Epithelial cell of esophagus (primary cell): ENCODE results near the gene IGFBP2.

Source experiments
- DNase-seq: peaks from one replicate; pipeline ENCODE4 v3.0.0; 2010; ENCODE audit warnings: low read depth
- H3K4me3 ChIP-seq: 2 replicates; pipeline ENCODE4 v1.5.1; 2011; ENCODE audit warnings: mild to moderate bottlenecking, low read length, control low read depth
- TF ChIP-seq, protein P1 (sequence below): IDR thresholded peaks from 2 replicates; pipeline ENCODE4 v1.5.1; 2011; ENCODE audit warnings: low read depth, mild to moderate bottlenecking, low read length, control low read depth, inconsistent platforms; ENCODE audit not compliant: insufficient read depth; ENCODE audit errors: missing control alignments

Gene IGFBP2

DNA sequence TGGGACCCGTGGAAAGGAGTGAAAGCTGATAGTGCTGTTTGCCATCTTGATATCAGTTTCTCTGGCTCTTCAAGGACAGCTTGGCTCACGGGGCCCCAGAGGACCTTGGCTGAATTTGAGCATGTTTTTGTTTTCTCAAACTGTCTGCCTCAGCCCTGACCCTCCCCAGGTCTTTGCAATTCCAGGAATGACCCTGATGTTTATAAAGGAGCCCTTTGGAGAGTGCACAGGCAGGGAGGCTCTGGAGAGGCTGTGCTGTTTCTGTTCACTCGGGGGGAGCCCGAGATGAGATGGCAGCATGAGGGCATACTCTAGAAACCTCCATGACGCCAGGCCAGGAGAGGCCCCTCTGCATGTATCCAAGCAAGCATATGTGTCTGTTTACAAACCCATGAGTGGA, 16.4 kb downstream of the IGFBP2 start:
- no peak for DNase-seq
- TF ChIP-seq, protein P1, sequence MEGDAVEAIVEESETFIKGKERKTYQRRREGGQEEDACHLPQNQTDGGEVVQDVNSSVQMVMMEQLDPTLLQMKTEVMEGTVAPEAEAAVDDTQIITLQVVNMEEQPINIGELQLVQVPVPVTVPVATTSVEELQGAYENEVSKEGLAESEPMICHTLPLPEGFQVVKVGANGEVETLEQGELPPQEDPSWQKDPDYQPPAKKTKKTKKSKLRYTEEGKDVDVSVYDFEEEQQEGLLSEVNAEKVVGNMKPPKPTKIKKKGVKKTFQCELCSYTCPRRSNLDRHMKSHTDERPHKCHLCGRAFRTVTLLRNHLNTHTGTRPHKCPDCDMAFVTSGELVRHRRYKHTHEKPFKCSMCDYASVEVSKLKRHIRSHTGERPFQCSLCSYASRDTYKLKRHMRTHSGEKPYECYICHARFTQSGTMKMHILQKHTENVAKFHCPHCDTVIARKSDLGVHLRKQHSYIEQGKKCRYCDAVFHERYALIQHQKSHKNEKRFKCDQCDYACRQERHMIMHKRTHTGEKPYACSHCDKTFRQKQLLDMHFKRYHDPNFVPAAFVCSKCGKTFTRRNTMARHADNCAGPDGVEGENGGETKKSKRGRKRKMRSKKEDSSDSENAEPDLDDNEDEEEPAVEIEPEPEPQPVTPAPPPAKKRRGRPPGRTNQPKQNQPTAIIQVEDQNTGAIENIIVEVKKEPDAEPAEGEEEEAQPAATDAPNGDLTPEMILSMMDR, result no peak

DNA sequence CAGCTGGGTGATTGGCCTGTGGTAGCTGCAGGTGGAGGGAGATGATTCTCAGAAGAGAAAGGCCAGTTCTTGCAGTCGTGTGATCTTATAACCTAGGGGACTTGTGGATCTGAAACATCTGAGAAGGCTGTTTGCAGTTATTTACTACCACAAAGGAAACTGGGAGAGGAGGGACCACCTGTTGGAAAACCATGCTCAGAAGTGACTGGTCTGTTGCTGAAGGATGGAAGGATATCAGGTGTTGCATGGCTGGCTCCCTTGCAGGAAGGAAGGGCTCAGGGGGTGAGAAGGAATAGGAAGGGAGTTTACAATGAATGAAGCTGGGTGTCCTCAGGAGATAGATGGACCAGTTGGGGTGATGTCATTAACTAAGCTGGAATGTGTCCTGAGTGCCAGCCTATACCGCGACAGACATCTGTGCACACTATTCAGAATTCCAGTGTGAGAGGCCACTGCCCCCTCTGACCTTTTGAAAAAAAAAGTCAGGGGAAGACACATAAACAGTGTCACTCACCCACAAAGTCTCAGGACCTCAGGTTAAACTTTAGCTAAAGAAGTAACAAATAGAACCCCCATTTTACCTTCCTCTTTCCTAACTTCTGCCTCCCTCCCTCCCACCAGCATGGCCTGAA, 17.5 kb downstream of the IGFBP2 start:
- DNase-seq, result no peak
- no peak overlapping the region for H3K4me3 ChIP-seq
- TF ChIP-seq, protein P1, result no peak

More for the DNA sequence above, 16.4 kb downstream of the IGFBP2 start:
- H3K4me3 ChIP-seq, result no peak overlapping the region

DNA sequence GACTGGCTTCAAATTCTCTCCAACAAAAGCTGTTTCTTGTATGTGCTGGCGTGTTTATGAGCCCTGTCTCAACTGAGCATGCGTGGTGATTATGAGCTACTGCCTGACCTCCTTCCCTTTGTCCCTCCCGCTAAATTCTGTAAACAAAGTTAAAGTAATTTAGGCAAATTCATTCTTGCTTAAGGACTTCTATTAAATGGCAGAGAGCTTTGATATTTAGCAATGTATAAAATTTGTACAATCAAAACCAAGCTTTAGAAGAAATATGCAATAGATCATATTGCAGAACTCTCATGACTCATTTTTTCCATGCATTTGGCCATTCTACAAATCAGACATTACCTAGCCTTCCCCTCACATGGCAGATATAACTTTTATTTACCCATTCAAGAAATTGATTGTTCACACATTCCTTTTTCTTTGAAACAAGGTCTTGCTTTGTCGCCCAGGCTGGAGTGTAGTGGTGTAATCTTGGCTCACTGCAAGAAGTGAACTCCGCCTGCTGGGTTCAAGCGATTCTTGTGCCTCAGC, 18.2 kb downstream of the IGFBP2 start:
- peak; percentile 68 for DNase-seq
- H3K4me3 ChIP-seq, result no peak overlapping the region
- TF ChIP-seq, protein P1, result no peak

DNA sequence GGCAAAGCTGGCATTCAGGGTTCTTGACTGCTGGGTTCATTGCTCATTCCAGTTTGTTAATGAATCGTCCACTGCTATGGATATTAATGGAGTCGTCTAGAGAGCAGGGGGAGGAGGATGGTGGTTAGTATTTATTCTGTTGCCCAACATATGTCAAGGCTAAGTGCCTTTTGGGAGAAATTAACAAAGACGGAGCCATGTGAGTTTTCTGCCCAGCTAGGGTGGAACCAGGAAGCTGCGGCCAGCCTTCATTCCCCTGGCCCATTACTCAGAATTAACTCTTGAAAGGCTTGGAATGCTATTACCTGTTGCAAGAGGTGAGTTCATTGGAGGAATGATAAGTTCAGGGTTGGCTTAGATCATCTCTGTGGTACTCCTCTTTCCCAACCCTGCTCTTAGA, 19.3 kb downstream of the IGFBP2 start:
- no peak overlapping the region for H3K4me3 ChIP-seq
- TF ChIP-seq, protein P1, result no peak

DNA sequence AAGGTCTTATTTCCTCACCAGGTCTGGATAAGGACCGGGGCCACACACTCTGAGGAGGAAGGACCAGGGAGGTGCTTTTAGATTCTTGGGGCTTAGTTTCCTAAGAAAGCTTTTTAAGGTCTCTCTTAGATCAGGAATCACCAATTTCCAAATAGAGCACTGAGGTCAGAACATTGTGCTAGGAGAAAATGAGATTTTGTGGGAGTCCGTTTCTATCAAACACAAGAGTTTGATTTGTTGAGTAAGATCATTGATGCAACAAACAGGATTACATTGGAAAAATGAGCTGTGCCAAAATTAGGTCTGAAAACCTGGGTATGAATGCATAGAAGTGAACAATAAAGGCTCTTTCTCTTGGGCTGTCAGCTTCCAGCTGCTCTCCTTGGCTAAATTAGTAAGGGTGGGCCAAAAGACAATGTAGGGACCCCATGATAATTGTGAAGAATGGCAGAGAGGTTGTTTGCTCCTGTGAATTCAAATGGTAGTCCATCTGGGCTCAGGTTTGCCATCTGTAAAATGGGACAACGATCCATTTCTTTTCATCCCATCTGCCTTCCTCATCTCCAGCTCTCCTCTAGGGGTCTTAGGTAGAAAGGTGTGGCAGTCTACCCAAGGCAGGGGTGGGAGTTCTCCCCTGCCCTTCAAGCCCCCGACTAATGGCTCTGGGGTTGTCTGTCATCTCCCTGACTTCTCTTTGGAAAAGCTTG, 20.0 kb downstream of the IGFBP2 start:
- H3K4me3 ChIP-seq, result no peak overlapping the region
- TF ChIP-seq, protein P1, result no peak
- DNase-seq, result no peak

More for the DNA sequence above, 19.3 kb downstream of the IGFBP2 start:
- peak; percentile 86 for DNase-seq

DNA sequence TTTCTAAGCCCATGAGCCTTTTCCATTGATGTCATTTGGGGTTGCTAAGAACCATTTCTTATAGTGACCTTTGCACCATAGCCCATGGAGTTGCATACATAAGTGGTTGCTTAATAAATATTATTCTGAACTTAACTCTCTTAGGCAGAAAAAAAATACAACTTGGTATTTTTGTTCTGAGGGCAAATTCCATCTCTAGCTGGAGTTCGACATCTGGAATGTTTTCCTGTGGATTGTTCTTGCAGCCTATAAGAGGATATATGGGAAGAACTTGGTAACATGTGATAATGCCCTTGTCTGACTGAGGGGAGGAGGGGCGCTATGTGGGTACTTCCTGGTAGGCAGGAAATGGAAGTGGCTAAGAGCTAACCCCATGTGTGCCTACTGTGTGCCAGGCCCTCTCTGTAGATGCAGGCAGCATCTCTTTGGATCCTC, 20.7 kb downstream of the IGFBP2 start:
- DNase-seq, result no peak
- TF ChIP-seq, protein P1, result no peak
- H3K4me3 ChIP-seq, result no peak overlapping the region
